GOT3 (cell line): ENCODE results near the gene PITX3.
"Not testable (repeated sequence)": the region's sequence is repeated elsewhere in the genome, so short reads cannot be mapped to it uniquely, and the experiment has no call there.

Experiments used
- DNase-seq: peaks from one replicate; lab custom pipeline; 2025; ENCODE audit warnings: mixed read lengths; lab: John Stamatoyannopoulos, UW

The PITX3 gene

DNA sequence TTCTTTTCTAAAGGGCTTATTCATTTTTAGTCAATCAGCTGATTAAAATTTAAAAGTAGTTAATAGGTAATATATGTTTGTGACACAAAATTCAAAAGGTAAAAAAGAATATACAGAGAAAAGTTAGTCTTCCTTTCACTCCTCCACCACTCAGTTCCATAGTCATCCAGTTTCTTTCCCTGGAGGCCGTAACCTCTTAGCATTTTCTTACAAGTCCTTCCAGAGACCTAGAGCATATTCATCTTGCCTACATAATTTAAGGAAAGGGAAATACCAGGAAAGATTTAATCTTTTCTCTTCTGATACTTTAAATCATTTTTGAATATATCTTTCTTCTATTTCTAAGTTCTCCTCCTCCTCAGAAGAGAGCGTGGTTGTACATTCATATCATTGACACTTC is 14.1 kb upstream of the PITX3 start:
- no peak for DNase-seq

DNA sequence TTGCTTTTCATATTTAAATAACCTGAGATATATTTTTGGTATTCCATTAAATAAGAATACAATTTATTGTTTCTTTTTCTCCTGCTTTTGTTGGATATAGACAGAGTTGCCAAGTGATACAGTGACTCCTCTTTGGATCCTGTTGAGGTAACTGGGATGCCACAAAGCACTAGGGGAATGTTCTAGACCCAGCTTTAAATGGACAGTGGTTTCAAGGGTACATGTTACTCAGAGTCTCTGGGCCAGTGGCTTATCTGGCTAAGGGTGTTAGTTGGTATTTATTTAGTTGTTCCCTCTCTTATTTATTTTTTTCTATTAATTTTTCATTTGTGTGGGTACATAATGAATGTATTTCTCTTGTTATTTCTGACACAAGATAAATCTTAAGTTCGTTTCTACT is 13.1 kb upstream of the PITX3 start:
- no peak for DNase-seq

DNA sequence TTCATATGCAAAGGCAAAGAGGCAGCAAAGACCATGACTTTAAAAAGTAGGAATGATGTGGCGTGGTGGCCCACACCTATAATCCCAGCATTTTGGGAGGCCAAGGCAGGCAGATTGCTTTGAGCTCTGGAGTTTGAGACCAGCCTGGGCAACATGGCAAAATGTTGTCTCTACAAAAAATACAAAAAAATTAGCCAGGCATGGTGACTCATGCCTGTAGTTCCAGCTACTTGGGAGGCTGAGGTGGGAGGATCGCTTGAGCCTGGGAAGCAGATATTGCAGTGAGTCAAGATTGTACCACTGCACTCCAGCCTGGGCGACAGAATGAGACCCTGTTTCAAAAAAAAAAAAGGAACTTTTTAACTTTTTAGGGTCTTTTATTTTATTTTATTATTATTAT is 11.2 kb upstream of the PITX3 start:
- not testable (repeated sequence) for DNase-seq

DNA sequence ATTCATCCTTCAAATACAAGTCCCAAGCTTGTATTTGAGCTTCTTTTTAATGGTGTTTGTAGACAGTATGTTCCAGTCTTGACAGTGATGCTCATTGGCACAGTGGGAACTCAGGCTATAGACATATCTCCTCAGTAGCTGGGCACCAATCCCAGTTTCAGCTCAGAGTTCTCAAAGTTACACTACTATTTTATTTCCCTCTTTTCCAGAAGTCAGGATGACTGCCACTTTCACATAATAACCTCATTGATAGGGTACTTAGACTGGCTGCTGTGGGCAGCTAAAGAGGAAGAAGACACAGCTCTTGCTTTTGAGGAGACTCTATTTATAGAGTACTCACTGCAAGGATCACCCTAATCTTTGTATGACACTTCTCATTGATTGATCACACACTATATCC is 6.4 kb upstream of the PITX3 start:
- no peak for DNase-seq

DNA sequence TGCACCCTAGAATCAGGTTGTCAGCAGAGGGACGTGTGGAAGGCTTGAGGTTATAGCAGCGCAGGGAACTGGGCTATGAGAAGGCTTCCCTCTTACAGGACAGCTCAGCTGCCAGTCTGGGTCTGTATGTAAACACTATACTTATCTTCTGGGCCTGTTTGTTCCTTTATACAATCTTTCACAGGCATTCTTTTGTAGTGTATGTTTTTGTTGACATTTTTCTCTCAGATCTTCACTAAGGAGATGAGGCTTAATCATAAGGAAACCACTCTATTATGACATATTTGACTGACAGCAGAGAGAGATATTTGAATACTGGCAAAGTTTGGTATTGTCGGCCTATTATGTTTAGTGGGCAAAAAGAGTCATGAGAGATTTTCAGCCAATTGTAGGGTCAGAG is 4.9 kb upstream of the PITX3 start:
- DNase-seq = no peak

DNA sequence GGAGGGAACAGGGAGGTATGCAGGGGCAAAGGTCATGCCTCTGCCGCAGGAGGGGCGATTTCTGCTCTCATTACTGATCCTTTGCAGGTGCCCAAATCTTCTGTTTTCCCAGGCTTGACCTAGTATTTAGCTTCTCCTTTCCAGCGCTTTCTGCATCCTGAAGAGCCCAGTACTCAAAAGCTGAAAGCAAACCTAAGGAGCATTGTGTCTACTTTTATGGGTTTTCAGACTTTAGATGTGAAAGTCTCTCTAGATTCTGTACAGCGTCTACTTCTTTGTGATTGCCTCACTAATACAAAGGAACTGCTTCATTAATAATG is 4.6 kb upstream of the PITX3 start:
- no peak for DNase-seq

DNA sequence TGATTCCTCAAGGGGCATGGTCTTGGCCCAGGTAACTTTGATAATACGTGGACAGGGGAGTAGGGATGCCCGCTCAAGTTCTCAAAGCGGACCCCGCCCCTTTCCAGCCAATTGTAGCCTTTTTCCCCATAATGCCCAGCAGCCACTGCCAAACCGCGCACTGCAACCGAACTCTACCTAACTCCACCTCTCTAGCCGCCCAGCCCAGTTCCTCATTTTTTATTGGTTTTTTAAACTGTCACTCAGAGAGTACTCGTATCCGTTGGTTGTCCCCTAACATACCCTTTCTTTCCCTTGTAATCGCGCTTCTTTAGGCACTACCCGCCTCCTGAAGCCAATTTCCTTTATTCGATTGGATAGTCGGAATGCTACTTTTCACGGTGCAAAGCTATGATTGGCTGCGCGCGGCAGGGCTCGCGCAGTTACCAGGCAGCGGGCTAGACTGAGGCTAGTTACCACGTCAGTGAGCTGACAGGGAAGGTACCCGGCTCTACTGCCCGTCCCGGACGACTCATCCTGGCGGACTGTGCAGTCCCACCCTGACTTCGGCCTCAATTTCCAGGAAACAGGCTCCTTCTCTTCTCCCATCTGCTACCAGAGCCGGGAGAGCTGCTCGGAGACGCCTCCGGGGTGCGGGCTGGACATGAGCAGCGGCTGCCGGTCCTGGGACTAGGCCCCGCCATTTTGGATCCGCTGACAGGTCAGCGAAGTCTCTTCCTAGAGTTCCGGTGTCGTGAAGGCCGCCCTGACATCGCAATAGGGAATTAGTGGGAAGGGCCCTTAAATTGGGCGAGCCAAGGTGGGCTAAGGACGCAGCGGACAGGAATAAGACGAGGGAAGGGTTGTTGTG is 4.0 kb upstream of the PITX3 start, which contains the start of gene GBF1:
TSS of gene GBF1 (plus strand) at position 451 of the 850 bp plus-strand sequence. CDS start 13,407 bp downstream, outside the sequence.
- peak; percentile 90 for DNase-seq

DNA sequence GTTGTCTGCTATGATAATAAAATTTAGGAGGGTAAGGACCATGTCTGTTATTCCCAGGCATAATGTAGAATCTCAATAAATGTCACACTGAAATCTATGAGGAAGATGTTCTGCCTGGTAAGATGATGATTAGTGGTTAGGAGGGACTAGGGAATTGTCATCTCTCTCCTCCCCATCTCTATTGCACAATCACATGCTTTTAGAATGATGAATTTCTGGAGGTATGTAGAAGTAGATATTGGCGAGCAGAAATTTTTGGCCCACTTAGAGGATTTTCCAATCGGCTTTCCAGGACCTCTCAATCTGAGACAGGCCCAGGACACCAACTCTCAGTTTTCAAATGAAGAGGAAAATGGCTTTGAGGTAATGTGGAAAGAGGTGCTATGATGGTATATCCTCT is 2.0 kb upstream of the PITX3 start:
- DNase-seq = no peak

DNA sequence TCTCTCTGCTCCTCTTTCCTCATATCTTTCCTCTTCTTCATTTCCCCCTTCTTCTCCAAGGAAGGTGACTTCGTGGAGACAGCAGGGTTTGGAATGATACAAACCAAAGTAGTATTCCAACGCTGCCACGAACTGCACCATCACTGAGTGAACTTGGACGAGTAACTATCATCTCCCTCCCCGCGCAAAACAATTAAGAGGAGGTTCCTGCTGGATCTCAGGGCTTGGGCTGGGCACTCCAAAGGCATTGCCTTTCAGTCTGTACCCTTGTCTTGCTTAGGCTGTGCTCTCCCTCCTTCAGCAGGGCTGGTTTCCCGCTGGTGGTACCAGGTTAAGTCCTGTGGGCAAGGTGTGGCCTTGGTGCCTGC is 790 bp upstream of the PITX3 start:
- no peak for DNase-seq

DNA sequence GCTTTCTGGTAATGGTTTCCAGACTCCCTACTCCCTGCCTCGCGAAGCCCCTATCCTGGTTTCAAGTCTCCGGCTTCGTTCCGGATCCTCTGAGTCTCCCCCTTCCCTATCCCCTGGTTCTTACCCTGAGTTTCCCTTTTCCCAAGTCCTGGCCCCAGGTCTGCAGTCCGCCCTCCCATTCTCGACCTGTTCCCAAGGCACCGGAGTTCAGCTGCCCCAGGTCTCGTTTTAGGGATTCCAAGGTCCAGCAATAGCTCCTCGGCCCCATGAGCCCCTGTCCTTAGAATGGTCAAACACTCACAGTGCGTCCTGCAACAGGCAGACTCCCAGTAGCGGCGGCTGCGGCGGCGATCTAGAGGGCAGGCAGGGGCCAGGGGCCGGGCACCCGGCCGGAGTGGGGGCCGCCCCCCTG is 274 bp downstream of the PITX3 start:
- DNase-seq = no peak

DNA sequence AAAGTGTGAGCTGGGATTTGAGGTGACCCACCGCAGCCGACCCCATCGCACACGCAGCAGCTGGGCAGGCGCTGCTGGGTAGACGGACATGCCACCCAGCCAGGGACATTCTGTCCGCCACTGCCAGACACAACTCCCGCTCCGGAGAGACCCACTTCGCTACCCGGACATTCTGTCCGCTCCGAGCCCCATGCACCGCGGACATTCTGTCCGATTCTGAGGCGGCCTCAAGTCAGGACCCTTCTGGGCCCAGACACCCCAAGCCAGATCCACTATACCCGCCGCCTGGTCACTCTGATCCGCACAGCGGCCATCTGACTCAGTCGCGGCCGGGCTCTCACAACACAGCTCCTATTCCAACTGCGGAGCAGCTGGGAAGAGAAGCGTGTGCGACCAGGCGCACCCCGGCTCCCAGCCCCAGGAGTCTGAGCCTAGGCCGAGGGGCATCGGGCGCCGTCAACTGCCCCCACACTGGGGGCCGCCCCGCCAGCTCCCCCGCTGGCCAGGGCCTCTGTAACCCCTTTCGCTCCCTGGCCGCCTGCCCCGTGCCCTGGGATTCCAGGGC is 763 bp downstream of the PITX3 start:
- DNase-seq = no peak

DNA sequence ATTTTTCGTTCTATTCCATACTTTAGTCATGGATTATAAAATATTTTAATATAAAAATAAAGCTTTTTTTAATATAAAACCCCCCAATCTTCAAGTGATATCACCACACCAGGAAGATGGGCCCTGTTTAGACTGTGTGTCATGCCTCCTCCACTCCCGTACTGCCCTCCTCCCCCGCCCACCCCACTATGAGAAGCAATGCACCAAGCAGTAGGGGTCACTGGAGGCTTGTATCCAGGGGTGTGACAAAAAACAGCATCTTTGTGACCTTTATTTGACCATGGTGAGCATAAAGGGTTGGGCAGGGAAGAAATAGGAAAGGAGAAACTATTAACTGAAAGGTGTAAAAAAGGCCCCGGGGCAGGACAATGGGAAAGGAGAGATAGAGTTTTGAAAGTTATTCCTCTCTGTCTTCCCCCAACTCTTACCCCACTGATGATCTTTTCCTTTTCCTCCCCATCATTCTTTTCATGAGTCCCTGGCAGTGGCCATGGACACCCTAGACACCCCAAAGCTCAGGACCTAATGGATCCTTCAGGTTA is 3.5 kb downstream of the PITX3 start:
- DNase-seq = no peak

DNA sequence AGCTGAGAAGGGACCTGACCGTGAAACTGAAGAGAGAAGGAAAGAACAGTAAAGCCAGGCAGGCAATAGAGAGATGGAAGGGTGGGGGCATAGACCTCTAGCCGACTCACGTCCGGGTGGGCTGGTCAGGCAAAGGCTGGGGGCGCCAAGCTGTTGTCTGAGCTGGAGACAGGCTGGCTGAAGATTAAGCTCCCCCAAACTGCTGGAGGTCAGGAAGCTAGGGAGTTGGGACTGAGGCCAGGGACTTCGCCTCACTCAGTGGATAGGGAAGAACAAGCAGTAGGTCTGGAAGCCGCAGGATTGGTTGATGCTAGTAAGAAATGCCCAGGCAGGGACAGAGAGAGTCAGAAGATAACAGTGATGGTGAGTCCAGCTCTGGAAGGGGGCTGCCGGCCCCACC is 5.3 kb downstream of the PITX3 start:
- no peak for DNase-seq

DNA sequence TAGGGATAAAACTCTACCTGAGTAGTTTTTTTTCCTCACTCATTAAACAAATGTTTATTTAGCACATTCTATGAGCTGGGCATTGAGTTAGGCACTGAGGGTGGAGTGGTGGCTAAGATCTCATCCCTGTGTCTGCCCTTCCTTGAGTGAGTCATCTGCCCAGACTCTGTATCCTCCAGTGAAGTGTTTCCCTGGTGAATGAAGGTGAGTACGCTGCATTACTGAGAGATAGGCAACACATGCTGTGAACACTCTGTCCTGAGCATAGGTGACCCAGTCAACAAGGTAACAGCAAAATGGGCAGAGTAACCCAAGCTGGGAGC is 5.8 kb downstream of the PITX3 start:
- DNase-seq = no peak

DNA sequence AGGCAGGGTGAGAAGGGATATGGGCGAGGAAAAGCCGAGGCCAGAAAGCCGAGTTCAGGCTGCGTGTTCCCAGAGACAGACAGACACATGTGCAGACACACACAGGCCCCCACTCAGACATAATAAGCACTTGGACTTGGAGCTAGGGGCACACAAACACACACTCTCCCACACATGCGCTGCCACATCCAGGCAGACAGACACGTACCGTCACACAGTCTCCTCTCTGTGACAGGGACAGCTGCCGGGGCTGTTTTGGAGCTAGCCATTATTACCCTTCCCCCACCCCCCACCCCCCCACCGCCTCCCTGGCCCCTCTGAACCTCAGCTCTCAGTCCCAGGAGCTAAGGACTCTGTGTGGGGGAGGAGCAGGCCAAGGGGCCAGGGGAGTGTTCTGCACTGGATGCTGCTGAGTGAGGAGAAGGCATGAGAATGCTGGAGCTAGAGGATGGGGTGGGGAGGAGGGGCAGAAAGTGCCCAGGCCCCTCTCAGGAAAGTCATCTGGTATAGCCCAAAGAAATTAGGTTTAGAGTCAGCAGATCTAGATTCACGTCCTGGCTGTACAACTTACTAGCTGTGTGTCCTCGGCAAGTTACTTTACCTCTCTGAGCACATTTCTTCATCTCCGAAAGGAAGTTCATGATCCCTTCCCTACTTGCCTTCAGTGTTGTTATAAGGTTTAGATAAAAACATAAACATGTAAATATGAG is 6.3 kb downstream of the PITX3 start:
- DNase-seq = no peak

DNA sequence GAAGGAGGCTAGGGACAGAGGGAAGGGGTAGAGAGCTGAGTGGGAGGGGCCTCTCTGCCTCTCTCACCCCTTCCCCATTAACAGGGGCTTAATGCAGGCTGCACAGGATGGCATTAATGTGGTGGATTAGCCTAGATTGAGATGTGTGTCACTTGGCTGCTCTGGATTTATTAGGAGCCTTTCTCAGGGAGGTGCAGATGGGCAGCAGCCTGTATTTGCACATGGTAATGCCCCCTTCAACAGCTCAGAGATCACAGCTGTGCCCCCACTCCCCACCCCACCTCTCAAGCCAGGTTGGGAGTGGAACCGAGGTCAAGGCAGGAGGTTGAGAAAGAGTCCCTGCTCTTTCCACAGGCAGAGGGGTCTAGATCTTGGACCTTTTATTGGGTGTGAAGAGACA is 7.3 kb downstream of the PITX3 start:
- DNase-seq = no peak

DNA sequence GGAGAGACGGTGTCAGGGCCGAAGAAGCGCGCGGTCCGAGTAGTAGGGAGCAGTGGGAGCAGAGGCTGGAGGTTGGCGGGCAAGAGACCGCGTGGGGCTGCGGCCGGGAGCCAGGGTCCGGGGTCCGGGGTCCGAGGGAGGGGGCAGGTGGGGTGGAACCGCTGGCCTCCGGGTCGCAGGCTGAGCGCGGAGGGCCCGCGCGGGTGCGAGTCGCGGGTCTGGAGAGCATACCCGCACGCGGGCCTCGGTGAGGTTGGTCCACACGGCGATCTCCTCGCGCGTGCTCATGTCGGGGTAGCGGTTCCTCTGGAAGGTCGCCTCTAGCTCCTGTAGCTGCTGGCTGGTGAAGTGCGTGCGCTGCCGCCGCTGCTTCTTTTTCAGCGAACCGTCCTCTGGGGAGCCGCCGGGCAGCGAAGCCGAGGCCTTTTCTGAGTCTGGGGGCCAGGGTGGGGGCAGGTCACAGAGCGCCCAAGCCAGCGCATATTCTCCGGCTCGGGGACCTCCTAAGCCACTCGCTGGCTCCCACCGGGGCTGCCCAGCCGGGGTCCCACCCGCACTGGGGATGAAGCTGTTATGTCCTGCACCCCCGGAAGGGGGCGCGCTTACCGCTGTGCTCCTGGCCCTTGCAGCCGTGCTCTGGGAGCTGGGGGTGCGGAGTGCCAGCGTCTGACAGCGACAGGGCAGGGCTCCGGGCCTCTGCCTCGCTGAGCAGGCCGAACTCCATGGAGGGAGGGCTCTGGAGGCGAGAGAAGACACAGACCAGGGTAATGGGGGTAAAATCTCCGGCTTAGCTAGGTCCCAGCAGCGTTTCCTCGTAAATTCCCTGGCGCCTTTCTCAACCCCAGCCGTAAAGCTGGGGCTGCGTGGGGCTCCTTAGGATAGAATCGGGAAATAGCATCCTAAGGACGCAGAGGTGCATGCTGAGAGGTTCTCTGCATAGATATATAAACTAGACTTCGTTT is 9.7 kb downstream of the PITX3 start:
- no peak for DNase-seq

DNA sequence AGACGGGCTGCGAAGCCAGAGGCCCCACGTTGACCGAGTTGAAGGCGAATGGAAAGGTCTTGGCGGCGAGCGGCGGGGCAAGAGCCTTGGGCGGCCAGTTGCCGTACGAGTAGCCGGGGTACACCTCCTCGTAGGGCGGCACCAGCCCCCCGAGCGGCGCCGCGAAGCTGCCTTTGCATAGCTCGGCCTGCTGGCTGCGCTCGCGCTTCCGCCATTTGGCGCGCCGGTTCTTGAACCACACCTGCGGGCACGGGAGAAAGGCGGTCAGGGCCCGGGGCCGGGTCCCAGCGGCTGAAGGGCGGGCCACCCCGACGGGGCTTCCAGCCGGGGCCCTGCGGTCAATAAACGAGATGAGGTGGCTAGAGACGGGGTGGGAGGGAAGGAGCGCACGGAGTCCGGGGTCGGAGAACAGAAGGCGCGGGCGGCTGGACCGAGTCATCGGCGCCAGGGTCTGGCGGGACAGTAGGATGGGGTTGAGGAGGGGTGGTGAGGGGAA is 10.4 kb downstream of the PITX3 start:
- no peak for DNase-seq

DNA sequence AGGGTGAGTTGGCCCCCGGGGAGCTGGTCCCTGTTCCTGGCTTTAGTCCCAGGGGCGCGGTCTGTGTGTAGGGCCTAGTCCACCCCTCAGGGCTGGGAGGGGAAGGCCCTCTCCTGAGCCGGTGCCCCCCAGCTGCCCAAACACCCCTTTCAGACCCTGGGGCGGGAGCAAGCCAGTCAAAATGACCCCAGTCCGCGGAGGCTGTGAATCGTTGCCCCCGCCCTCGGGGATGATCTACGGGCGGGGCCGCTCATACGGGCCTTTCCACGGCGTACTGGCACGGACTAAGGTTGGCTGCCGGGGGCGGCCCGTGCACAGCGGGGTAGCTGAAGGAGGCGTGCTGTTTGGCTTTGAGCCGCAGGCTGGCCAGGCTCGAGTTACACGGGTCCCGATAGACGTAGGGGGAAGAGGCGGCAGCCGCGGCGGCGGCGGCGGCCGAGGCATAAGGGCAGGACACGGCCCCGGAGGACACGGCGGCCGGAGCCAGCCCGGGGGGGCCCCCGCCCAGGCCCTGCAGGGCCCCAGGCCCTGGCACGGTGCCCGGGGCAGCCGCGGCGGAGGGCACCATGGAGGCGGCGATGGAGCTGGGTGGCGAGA is 10.9 kb downstream of the PITX3 start:
- DNase-seq = no peak

DNA sequence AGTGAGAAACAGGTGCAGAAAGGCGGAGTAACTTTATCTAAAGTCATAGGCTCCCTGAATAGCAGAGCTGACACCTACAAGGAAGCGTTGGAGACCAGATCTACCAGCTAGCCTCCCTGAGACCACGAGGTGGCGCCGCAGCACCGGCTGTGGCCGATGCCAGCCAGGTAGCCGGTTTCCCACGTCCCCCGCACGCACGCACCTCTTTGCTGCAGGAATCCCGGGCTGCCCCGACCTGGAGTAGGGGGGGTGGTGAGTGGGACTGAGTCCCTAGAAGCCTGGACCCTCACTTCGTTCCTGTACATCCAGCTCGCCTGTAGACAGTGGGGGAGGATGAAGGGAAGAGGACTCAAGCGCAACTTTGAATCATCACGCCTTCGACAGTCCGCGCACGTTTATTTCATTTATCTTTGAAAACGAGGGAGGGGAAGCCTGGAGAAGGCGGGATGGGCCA is 11.5 kb downstream of the PITX3 start:
- DNase-seq = peak; percentile 22

DNA sequence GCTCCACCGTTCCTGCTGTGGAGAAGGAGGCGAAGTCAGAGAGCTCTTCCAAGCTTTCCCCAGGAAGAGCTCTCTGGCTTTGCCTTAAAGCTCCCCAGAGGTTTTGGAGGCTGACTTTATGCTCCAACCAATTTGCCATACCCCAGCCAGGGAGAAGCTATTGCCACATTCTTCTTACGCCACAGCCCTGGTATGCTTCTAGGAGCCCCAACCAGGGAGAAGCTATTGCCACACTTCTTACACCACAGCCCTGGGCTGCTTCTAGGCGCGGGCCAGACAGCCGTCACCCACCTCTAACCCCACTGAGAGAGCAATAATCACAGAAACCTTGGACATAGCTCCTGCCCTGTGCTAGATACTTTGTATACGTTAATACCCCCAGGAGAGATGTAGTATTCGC is 14.3 kb downstream of the PITX3 start:
- peak; percentile 33 for DNase-seq

DNA sequence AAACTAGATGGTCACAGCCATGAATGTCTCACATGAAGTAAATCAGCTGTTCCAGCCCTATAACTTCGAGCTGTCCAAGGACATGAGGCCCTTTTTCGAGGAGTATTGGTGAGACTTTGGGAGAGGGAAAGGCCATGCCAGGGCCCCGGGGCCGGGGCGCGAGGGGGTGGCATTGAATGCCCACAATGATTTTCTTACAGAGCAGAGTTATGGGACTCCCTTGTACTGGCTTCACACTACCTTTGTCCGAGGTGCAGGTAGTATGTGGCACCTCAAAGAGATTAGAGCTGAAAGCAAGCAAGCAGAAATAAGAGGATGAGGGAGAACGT is 14.8 kb downstream of the PITX3 start:
- DNase-seq = no peak
